DND-41 (cell line): ENCODE measurements around the gene HAO1.

Experiments used
- EZH2 ChIP-seq: IDR thresholded peaks from 3 replicates; pipeline ENCODE4 v1.6.1; 2012; ENCODE audit warnings: borderline replicate concordance, low read depth, mild to moderate bottlenecking, moderate library complexity, low read length, inconsistent platforms; ENCODE audit not compliant: severe bottlenecking
- TF ChIP-seq, protein P1 (sequence below): IDR thresholded peaks from 2 replicates; pipeline ENCODE4 v1.5.1; 2012; ENCODE audit warnings: borderline replicate concordance, low read length, moderate library complexity, mild to moderate bottlenecking; ENCODE audit not compliant: poor library complexity, severe bottlenecking; ENCODE audit errors: extremely low read depth

DNA sequence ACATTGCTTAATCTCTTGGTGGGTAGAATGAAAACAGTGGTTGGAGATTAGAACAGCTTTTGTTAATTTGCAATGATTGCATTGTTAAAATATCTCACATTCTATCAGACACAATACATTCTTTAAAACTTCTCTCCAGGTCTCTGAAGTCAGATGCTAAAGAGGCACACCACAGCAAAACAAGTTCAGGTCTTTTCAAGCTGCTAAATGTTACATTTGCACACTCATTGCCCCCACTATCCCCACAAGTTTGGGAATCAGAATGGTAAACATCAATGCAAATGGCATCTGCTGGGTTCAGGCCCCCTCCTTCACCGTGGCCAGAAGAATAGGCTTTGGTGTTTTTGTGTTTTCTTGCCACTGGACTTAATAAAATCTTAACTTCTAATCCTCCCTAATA is 10.1 kb upstream of the HAO1 start:
- TF ChIP-seq, protein P1, sequence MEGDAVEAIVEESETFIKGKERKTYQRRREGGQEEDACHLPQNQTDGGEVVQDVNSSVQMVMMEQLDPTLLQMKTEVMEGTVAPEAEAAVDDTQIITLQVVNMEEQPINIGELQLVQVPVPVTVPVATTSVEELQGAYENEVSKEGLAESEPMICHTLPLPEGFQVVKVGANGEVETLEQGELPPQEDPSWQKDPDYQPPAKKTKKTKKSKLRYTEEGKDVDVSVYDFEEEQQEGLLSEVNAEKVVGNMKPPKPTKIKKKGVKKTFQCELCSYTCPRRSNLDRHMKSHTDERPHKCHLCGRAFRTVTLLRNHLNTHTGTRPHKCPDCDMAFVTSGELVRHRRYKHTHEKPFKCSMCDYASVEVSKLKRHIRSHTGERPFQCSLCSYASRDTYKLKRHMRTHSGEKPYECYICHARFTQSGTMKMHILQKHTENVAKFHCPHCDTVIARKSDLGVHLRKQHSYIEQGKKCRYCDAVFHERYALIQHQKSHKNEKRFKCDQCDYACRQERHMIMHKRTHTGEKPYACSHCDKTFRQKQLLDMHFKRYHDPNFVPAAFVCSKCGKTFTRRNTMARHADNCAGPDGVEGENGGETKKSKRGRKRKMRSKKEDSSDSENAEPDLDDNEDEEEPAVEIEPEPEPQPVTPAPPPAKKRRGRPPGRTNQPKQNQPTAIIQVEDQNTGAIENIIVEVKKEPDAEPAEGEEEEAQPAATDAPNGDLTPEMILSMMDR: no peak
- TF ChIP-seq EZH2: no peak
